Astrocyte of the cerebellum (primary cell): Measurements from ENCODE around the gene PDE7B.

Experiments used
- DNase-seq: peaks from one replicate; pipeline ENCODE4 v3.0.0-alpha.2; 2011; ENCODE audit warnings: low read depth
- H3K4me3 ChIP-seq: 2 replicates; pipeline ENCODE4 v1.5.1; 2011; ENCODE audit warnings: mild to moderate bottlenecking, low read depth, low read length, moderate library complexity
- in situ Hi-C: cut with HindIII; loops from 2 replicates; pipeline ENCODE4 v1.10.0; 2017; ENCODE audit warnings: low sequenced_read_pairs
- TF ChIP-seq, protein P1 (sequence below): IDR thresholded peaks from 2 replicates; pipeline ENCODE4 v1.5.1; 2012; ENCODE audit warnings: low read length, low read depth, moderate library complexity, mild to moderate bottlenecking; ENCODE audit errors: missing control alignments

Gene PDE7B

DNA sequence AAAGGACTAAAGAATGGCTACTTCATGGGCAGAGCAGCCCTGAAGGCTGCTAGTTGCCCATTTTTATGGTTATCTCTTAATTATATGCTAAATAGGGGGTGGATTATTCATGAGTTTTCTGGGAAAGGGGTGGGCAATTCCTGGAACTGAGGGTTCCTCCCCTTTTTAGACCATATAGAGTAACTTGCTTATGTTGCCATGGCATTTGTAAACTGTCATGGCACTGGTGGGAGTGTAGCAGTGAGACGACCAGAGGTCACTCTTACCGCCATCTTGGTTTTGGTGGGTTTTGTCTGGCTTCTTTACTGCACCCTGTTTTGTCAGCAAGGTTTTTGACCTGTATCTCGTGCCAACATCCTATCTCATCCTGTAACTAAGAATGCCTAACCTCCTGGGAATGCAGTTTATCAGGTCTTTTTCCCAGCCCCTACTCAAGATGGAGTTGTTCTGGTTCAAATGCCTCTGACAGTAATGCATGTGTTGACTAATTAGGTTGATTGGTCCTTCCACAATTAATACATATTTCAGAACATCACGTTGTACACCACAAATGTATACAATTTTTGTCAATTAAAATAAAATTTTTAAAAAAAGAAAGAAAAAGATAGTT lies 139.5 kb downstream of the PDE7B start:
- in situ Hi-C loops = loop anchor here (5.0 kb wide), 1 partner anchor 54 kb away; no protein-coding TSS in a partner anchor
- H3K4me3 ChIP-seq = no peak overlapping the region
- TF ChIP-seq, protein P1, sequence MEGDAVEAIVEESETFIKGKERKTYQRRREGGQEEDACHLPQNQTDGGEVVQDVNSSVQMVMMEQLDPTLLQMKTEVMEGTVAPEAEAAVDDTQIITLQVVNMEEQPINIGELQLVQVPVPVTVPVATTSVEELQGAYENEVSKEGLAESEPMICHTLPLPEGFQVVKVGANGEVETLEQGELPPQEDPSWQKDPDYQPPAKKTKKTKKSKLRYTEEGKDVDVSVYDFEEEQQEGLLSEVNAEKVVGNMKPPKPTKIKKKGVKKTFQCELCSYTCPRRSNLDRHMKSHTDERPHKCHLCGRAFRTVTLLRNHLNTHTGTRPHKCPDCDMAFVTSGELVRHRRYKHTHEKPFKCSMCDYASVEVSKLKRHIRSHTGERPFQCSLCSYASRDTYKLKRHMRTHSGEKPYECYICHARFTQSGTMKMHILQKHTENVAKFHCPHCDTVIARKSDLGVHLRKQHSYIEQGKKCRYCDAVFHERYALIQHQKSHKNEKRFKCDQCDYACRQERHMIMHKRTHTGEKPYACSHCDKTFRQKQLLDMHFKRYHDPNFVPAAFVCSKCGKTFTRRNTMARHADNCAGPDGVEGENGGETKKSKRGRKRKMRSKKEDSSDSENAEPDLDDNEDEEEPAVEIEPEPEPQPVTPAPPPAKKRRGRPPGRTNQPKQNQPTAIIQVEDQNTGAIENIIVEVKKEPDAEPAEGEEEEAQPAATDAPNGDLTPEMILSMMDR = no peak
- DNase-seq = no peak

DNA sequence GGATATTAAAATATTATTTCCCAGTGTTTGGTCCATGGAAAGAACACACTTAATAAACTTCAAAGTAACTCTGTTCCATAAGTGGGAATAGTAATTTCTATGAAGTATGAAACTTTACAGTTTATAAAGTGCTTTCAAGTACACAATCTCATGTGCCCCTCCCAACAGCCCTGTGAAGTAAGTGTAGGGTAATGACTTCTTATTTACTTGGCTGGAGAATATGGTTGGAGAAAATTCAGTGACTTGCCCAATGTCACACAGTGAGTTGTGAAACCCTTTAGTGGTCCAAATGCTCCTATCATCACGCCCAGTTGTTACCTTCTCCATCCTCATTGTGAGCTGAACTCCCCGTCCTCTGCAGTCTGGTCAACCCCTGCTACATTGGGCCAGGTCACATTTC lies 141.2 kb downstream of the PDE7B start:
- TF ChIP-seq, protein P1 = no peak
- DNase-seq = no peak
- no peak overlapping the region for H3K4me3 ChIP-seq
- in situ Hi-C loops = loop anchor here (5.0 kb wide), 1 partner anchor 55 kb away; no protein-coding TSS in a partner anchor

DNA sequence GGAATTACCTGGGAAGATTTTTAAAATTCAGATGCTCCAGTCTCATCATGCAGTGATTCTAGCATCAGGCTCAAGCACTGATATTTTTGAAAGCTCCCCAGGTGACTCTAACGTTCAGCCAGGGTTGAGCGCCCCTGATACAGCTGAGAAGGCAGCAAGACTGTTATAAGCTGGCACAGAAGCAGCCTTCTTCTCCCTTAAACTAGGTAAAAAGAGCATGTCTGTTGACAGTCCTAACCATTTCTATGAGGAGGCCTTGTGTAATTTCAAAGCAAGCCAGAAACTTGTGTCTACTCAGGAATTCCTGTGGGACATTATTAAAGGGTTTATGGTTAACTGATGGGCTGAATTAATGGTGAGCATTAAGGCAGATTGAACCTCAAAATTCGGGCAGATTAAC lies 141.9 kb downstream of the PDE7B start:
- DNase-seq = no peak
- TF ChIP-seq, protein P1 = no peak
- in situ Hi-C loops = loop anchor here (5.0 kb wide), 1 partner anchor 56 kb away; no protein-coding TSS in a partner anchor
- no peak overlapping the region for H3K4me3 ChIP-seq

DNA sequence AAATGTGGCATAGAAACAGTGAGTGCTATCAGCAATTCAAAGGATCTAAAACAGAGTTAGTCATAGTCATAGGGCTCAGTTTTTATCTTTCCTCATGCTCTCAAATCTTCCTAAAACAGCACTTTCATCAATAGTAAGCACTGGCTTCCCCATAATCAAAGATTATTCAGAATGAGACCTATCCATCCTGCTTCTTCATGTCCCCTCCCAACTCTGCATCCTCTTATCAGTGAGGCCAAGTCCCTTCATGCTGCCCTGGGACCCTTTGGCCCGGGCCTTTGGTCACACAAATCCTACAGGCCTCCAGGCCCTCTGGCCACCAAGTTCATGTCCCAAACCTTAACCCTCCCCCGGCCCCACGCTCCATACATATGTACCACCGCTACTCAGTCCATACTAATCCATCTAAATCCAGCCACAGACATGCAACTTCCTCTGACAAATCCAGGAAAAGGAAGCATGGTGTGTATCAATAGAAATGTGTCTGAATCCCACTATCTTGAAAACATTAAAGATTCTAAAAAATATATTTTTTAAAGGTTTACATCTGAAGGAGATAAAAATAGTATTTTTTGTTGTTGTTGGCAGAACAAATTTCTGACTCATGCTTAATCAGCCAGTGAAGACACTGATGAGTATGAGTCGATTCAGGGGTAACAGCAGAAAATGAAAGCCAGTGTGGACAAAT lies 143.5 kb downstream of the PDE7B start:
- H3K4me3 ChIP-seq = no peak overlapping the region
- in situ Hi-C loops = loop anchor here (5.0 kb wide), 1 partner anchor 58 kb away; no protein-coding TSS in a partner anchor
- TF ChIP-seq, protein P1 = no peak
- no peak for DNase-seq

DNA sequence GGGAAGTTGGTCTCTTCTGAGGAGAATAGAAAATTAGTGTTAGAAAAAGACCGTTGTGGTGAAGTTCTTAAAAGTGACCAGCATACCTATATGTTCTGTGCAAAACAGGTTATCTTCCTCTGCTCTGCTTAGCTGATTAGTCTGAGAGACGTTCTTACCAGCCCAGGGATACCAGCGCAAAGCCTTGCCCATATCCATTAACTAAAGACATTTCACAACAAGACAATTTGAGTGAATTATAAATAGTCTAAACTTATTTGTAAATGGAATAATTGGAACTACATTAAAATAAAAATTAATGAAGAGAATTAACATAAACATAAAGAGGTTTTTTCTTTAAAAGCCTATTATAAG lies 144.0 kb downstream of the PDE7B start:
- H3K4me3 ChIP-seq = no peak overlapping the region
- TF ChIP-seq, protein P1 = no peak
- DNase-seq = no peak
- in situ Hi-C loops = no loop called here

DNA sequence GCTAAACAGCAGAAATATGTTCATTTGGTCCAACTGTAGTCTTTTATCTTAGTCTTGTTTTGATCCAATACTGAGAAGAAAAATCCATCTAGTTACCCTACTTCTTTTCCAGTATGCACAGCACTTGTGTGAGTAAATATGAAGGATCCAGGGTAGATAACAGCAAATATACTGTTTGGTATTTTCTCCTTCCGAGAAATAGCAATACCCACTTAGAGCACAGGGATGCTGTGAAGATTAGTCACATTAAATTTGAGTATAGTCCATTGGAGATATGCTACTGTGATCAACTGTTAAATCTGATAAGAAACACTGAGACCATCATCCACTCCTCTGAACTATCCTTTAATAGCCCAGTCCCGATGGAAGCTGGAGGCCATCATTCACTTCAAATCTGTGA lies 145.2 kb downstream of the PDE7B start:
- DNase-seq = no peak
- in situ Hi-C loops = no loop called here
- TF ChIP-seq, protein P1 = no peak
- H3K4me3 ChIP-seq = no peak overlapping the region
